Measurements from ENCODE around the gene OR10V1. TPM values are rescaled to one million over a fixed set of nuclear protein-coding genes. Genes with fewer than 3 reads are reported as not detected.

Gene OR10V1
- total and polyA plus RNA-seq, 2 experiments from 2014 or later: not detected

DNA sequence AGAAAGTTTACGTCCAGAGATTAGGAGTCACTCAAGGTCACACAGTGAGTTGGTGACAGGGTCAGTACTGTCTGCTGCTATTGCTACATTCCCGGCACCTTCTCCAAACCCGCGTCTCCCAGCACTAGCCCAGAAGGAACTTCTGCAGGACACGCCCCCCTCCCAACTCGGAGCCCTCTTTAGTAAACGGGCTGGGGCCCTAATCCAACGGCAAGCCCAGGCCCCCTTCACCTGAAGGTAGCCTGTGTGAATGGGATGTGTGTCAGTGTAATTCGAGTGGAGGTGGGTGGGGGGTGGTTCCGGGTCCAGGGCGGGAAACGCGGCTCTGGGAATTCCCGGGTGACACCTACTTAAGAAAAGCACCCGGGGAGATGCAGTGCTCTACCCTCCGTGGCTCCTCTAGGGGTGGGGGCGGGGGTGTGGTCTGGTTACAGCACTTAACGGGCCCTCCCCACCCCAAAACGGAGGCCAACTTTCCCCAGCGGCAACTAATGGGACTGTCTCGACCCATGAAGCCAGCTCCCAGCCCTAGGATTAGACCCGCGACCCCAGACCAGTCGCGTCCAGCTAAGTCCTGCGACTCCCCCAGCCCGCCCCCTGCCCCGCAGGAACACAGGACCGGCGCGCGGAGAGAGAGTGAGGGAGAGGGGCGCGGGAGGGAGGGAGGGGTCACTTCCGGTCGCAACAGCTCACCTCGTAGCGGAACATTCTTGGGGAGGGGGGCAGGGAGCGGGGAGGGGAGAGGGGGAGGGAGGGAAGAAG lies 45.3 kb downstream of the OR10V1 start:
- Histone ChIP-seq H3K27me3 (ENCODE audit: insufficient read depth) (no peaks in the 10 kb centered on the region), H3K36me3 (ENCODE audit: insufficient read depth) (peaks cover 27% of the 10 kb centered on the region), H3K27ac (ENCODE audit: low read depth) (peak overlapping the region; percentile 99), H3K4me3 (peak overlapping the region; percentile 71), H3K9me2 (ENCODE audit: insufficient read depth) (no peaks in the 10 kb centered on the region), H3K79me2 (replicated peaks; ENCODE audit: insufficient read depth) (peaks cover 21% of the 10 kb centered on the region), H2AFZ (0 out of 2 replicates have a peak overlapping the region, but pooled peaks have one; percentile 34), H3F3A (replicated peaks; ENCODE audit: low read depth) (no peaks in the 10 kb centered on the region), H3K4me2 (peak overlapping the region; percentile 78), H4K20me1 (replicated peaks; ENCODE audit: insufficient read depth) (0 out of 2 replicates have a peak, but pooled peaks cover 5% of the 10 kb centered on the region), H3K4me1 (ENCODE audit: insufficient read depth) (peaks cover 15% of the 10 kb centered on the region)
- Mint-ChIP-seq H3K27ac (peak overlapping the region; percentile 96), H3K4me3 (peak overlapping the region; percentile 87), H3K9me3 (no peaks in the 10 kb centered on the region), H3K36me3 (ENCODE audit: low read depth) (peaks cover 30% of the 10 kb centered on the region), H3K27me3 (ENCODE audit: insufficient read depth, low read depth, poor library complexity) (peaks cover 5% of the 10 kb centered on the region), H3K4me1 (peaks cover 16% of the 10 kb centered on the region)
- ATAC-seq (peak; percentile 69), DNase-seq (ENCODE audit: low spot score) (peak; percentile 90)
- TF ChIP-seq NANOG (IDR thresholded peaks at IDR 0.05; ENCODE audit: borderline replicate concordance) (no peak), ZNF331 (CRISPR knock-in tag; IDR thresholded peaks at IDR 0.05; ENCODE audit: low read depth) (no peak), STAT1 (IDR thresholded peaks at IDR 0.05; ENCODE audit: unreplicated experiment) (no peak), EZH2 (IDR thresholded peaks at IDR 0.05; ENCODE audit: low read depth, unreplicated experiment) (no peak), CREB1 (CRISPR knock-in tag; IDR thresholded peaks at IDR 0.05; ENCODE audit: low read depth) (no peak), POLR2AphosphoS5 (IDR thresholded peaks at IDR 0.05; ENCODE audit: low read depth) (no peak)

DNA sequence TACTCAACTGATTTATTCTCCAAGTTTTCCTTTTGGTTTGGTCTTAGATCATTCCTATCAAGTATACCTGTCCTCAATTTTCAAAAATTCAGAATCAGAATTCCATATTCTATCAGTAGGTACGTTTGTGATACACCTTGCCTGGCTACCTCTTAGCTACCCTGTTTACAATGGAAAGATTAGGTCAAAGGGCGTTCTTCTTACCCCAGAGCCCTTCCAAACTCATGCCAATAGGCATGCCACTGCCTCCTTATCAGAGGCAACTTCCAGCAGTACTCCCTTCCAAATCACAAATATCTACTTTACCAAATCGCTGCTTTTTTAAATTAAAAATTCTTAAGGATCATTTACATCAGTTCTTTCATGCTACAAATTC lies 45.8 kb downstream of the OR10V1 start:
- peaks cover 21% of the 10 kb centered on the region for H3K79me2 ChIP-seq (replicated peaks; ENCODE audit: insufficient read depth)
- TF ChIP-seq ZNF114 (CRISPR knock-in tag; IDR thresholded peaks at IDR 0.05) (no peak), EZH2 (IDR thresholded peaks at IDR 0.05; ENCODE audit: low read depth, unreplicated experiment) (no peak), ETS1 (IDR thresholded peaks at IDR 0.05) (no peak), NANOG (IDR thresholded peaks at IDR 0.05; ENCODE audit: borderline replicate concordance) (no peak), EZH2phosphoT487 (IDR thresholded peaks at IDR 0.05; ENCODE audit: unreplicated experiment) (no peak), CTCF (conservative IDR thresholded peaks at IDR 0.05; ENCODE audit: low read depth in 2 of 2) (no peak), JUNB (IDR thresholded peaks at IDR 0.05; ENCODE audit: unreplicated experiment) (no peak), POLR2AphosphoS5 (IDR thresholded peaks at IDR 0.05; ENCODE audit: low read depth) (no peak), CREB1 (CRISPR knock-in tag; IDR thresholded peaks at IDR 0.05; ENCODE audit: low read depth) (no peak), ZNF331 (CRISPR knock-in tag; IDR thresholded peaks at IDR 0.05; ENCODE audit: low read depth) (no peak), STAT1 (IDR thresholded peaks at IDR 0.05; ENCODE audit: unreplicated experiment) (no peak)

More for the DNA sequence above, 45.8 kb downstream of the OR10V1 start:
- no peak for ATAC-seq
- Histone ChIP-seq H3K9me2 (ENCODE audit: insufficient read depth) (no peaks in the 10 kb centered on the region), H2AFZ (no peak overlapping the region), H3K4me3 (peak overlapping the region; percentile 71), H3K27ac (ENCODE audit: low read depth) (peak overlapping the region; percentile 99), H3K4me2 (peak overlapping the region; percentile 78), H3K36me3 (ENCODE audit: insufficient read depth) (peaks cover 30% of the 10 kb centered on the region), H4K20me1 (replicated peaks; ENCODE audit: insufficient read depth) (0 out of 2 replicates have a peak, but pooled peaks cover 5% of the 10 kb centered on the region), H3K27me3 (ENCODE audit: insufficient read depth) (no peaks in the 10 kb centered on the region), H3K4me1 (ENCODE audit: insufficient read depth) (peaks cover 15% of the 10 kb centered on the region), H3F3A (replicated peaks; ENCODE audit: low read depth) (no peaks in the 10 kb centered on the region)
- Mint-ChIP-seq H3K4me1 (peaks cover 16% of the 10 kb centered on the region), H3K36me3 (ENCODE audit: low read depth) (peaks cover 30% of the 10 kb centered on the region), H3K4me3 (peak overlapping the region; percentile 87), H3K9me3 (no peaks in the 10 kb centered on the region), H3K27ac (peak overlapping the region; percentile 96), H3K27me3 (ENCODE audit: insufficient read depth, low read depth, poor library complexity) (peaks cover 5% of the 10 kb centered on the region)
- no peak for DNase-seq (ENCODE audit: low spot score)
